ENCODE measurements around the gene EGFLAM. TPM values are rescaled to one million over a fixed set of nuclear protein-coding genes. Genes with fewer than 3 reads are reported as not detected.
"Not testable (repeated sequence)": the region's sequence is repeated elsewhere in the genome, so short reads cannot be mapped to it uniquely, and the experiment has no call there.

Gene EGFLAM
- total RNA-seq, 1 donor from 2014 or later: 4.3 TPM

DNA sequence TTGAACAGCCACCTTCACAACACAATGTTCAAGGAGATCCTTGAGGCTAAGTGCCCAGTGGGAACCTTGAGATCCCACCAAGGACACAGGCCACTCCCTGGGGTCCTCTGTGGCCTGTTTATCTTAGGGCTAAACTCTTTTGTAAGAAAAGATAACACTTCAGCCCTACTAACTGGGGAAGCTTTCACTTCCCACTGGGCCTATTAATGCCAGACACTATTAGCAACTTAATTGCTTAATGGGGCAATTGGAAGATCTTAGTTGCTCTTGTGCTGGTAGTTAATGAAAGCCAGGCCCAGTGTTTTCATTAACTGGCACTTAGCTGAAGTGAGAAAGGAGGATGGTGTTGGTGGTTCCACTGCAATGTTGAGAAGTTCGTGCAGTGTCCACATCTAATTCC is 117.1 kb downstream of the EGFLAM start:
- no peak for DNase-seq (ENCODE audit: low spot score)

DNA sequence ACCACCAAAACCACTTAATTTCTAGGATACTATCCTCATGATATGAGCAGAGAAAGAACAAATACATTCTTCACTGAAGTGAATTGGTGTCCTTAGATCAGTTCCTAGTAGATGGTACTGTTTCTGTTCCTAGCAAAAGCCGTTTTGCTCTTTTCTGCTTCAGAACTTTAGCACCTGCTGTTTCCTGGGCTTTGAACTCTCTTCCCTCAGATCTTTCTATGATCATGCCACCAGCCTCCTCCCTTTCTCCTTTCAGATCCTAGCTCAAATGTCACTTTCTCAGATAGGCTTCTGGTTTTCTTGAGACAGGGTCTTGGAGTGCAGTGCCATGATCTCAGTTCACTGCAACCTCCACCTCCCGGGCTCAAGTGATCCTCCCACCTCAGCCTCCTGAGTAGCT is 118.0 kb downstream of the EGFLAM start:
- no peak for DNase-seq (ENCODE audit: low spot score)

- no peak for DNase-seq (ENCODE audit: low spot score)
These were observed 120.2 kb downstream of the EGFLAM start for GRCh38 chr5:38378579-38378978.

- DNase-seq (ENCODE audit: low spot score): no peak
These were observed 121.1 kb downstream of the EGFLAM start for GRCh38 chr5:38379350-38379937.

DNA sequence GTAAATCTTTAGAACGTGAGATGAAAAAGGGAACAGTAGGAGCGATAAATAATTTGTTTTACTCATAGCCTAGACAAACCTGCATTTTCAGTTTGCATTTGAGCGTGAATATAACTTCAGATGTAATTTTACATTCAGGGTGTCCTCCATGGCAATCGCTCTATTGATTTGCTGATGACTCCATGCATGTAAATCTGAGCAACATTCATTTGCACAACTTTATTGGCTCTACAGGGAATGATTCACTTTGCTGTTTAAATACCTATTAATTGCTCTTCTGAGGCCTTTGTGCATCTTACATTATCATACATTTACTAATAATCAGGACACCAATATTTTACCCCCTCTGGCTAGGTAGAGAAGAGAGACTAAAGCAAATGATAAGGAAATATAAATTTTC is 122.2 kb downstream of the EGFLAM start:
- no peak for DNase-seq (ENCODE audit: low spot score)

GRCh38 chr5:38381361-38381760 is 123.0 kb downstream of the EGFLAM start:
- no peak for DNase-seq (ENCODE audit: low spot score)

GRCh38 chr5:38382898-38383297 is 124.5 kb downstream of the EGFLAM start:
- DNase-seq (ENCODE audit: low spot score): peak; percentile 56

DNA sequence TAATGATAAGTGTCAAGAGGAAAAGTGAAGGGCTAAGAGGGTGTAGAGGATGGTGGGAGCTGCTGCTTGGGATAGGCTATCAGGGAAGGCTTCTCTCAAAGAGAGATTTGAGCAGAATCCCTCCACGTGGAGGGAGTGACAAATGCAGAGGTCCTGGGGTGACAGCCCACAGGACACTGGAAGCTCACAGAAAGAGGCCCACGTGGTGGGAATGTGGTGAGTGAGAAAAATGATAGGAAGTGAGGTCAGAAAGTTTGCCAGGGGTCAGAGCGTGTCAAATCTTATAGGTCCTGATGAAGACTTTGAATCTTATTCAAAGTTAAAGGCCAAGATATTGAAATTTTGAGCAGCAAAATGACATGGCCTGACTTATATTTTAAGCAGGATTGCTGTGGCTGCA is 125.3 kb downstream of the EGFLAM start:
- no peak for DNase-seq (ENCODE audit: low spot score)

DNA sequence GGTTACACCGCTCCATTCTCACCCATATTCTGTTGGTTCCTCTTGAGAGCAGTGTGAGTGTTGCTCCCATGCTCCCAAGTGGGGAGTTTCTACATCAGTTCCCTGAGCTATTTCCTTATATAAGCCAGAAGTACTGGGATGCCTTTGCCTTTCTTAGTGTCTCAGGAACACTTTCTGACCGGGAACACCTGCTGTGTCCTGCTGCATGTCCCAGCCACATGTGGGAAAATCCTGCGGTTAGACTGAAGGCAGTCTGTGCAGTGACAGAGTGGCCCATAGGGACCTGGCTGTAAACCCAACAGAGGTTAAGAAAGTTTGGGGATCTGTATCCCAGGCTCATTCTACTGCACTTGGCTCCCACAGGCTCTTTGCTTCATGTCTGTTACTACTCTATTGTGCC is 126.0 kb downstream of the EGFLAM start:
- no peak for DNase-seq (ENCODE audit: low spot score)

- DNase-seq (ENCODE audit: low spot score): no peak
These were observed 128.8 kb downstream of the EGFLAM start for GRCh38 chr5:38387161-38387560.

GRCh38 chr5:38393636-38394035 is 135.3 kb downstream of the EGFLAM start:
- no peak for DNase-seq (ENCODE audit: low spot score)

DNA sequence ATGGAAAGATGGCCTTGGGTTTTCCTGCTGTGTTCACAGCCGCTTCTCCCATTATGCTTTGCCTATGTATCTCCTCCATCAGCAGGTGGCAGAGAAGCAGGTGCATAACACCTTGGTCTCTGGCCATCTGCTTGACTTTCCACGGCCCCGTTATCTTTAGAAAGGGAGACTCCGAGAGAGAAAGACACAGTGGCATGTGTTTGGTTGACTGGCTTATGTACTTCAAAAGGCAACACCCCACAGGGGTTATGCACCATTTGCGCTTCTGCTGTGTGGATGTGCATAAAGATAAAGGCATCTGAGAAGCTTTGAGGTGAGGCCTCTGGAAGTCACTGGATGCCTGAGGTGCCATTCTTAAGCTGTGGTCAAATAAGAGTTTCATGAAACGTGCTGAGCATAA is 138.4 kb downstream of the EGFLAM start:
- DNase-seq (ENCODE audit: low spot score): no peak

DNA sequence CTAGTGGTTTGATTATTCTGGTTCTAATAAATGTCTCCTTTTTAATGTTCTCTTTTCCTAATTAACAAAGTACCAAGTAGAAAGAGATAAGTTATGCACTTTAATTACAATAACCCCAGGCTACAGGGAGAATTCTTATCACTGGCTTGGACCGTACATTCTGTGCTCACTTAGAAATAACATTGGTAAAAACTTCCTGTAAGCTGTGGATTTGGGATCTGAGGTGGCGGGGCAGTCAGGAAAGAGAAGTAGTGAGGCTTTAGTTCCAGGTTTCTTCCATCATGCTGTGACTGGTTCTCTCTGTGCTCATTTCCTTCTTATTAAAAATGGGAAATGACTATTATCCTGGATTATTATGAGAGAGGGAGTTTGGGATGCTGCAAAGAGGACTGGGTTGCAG is 142.0 kb downstream of the EGFLAM start:
- DNase-seq (ENCODE audit: low spot score): no peak

DNA sequence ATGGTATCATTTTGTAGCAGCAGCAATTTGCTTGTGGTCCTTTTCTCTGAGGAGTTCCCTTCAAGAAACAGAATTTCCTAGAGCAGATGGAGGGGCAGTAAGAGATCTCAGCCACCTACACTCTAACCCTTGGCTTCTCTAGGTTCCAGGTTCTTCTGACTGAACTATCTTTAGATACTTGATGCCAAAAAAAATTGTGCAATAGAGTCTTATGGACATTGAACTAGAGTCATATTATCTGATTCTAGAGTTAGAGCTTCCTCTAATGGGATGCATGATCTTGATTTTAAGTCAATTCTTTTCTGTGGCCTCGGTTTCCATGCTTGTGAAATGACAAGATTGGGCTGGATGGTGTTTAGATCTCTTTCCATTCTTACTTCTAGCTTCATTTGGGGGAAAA is 142.8 kb downstream of the EGFLAM start:
- DNase-seq (ENCODE audit: low spot score): no peak

DNA sequence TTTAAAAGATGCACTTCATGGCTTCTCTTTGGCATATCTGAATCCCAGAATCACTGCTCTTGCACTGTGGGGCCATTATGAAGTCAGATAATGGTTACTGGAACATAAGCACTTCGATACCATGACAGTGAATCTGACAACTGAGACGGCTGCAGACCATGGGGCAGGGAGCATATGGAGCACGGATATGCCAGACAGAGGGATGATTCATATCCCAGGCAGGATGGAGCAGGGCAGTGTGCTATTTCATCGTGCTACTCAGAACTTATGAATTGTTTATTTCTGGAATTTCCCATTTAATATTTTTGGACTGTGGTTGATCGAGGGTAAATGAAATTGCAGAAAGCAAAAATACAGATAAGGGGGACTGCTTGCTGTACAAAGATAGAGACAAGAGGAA is 145.0 kb downstream of the EGFLAM start:
- DNase-seq (ENCODE audit: low spot score): no peak

DNA sequence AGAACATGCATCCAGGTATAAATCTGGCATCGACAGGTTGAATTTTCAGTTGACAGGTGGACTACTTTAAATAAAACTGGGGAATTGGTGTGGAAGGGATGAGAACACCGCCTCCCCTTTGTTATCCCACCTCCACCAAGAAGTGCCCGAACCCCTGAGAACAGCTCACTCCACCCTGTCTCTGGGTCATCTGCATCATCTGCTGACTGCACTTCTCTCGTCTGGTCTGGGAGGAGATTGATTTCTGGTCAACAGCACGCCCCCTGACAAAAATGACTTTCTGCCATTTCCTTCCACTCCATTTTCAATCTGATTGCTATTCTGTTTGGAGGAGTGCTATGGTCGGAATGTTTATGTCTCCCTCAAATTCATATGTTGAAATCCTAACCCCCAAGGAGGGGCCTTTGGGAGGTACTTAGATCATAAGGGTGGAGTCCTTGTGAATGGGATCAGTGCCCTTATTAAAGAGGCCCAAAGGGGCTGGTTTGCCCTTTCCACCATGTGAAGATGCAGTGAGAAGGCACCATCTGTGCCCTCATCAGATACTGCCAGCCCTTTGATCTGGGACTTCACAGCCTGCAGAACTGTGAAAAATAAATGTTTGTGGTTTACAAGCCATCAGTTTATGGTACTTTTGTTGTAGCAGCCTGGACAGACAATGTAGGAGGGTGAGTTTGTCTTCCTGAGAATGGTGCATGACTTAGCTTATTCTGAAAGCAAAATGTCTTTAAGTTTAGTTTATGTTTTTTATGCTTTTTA is 145.7 kb downstream of the EGFLAM start:
- no peak for DNase-seq (ENCODE audit: low spot score)

DNA sequence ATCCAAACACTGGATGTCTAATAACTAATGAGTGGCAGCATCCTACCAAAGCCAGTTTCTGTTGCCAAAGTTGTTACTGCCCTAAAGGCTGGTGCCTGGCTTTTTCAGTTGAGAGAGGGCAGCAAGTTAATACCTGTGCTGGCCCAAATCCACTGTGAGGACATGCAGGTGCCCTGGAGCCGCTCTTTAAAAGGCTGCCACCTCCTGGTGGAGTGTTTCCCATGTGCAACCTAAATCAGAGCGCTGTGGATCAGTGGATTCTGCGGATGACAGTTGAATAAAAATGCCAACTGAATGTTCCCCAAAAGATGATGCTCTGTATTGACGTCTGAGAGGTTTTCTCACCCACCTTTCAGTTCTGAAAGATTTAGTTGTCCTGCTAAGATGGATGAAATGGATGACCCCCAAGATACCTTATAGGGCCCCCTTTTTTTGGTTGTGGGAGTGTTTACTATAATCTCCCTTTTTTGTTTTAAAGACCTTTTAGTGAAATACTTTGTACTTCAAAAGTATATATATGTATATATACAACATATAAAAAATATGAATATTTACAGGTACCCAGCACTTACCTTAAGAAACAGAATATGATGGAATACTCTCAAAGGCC is 146.4 kb downstream of the EGFLAM start:
- DNase-seq (ENCODE audit: low spot score): no peak

- DNase-seq (ENCODE audit: low spot score): no peak
These were observed 150.3 kb downstream of the EGFLAM start for GRCh38 chr5:38408446-38409198.

DNA sequence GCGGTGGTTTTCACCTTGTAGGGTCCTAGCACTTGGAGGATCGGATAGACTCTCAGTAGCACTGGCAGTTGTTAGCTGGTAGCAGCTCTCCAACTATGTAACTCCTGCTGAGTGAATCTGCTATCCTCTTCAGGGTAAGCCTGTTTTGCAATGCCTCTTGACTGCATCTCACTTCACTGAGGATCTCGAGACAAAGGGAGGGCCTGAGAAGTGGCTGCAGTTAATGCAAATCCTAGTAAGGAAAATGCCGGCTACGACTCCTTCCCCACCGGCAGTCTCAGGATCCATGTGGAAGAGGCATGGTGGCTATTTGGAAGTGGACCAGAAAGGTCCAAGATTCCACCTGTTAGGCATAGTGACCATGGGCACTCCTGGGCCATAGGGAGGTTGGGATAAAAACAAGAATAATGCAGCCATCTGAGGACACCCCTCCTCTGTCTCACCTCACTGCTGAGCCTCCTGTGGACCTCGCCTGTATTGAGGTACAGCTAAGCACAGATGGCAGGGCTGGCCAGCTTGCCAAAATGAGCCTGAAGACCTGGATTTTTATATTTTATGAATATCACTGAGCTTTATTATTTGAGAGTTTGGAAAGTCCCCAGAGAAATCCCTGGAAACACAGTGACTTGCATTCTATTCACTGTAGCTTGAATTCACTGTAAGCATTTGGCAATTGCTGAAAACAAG is 152.1 kb downstream of the EGFLAM start:
- DNase-seq (ENCODE audit: low spot score): no peak

GRCh38 chr5:38413696-38414095 is 155.3 kb downstream of the EGFLAM start:
- DNase-seq (ENCODE audit: low spot score): no peak

DNA sequence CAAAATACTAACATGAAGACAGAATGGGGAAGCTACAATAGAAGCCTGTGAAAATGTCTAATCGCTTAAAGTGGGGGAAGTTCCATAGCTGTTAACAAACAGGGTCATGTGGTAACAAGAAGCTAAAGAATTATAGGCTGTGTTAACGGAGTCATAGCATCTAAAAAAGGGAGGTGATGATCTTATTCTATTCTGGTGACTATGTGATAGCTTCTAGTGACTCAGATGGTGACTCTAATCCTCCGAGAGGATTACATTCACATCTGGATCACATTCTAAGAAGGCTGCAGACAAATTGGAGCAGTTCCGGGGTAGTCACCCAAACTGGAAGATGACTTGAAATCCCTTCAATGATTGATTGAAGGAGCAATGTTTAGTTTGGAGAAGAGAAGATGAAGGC is 156.0 kb downstream of the EGFLAM start:
- DNase-seq (ENCODE audit: low spot score): no peak

DNA sequence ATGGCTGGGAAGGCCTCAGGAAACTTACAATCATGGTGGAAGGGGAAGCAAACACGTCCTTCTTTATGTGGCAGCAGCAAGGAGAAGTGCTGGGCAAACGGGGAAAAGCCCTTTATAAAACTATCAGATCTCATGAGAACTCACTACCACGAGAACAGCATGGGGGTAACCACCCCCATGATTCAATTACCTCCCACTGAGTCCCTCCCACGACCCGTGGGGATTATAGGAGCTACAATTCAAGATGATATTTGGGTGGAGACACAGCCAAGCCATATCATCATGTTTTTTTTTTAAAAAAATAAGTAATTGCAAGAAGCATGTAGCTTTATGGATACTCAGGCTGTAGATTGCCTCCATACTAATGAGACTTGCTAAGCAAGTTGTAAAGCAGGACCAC is 157.4 kb downstream of the EGFLAM start:
- DNase-seq (ENCODE audit: low spot score): not testable (repeated sequence)
